Measurements from ENCODE around the gene PKD2L2. TPM values are rescaled to one million over a fixed set of nuclear protein-coding genes. Genes with fewer than 3 reads are reported as not detected.
"Not testable (repeated sequence)": the region's sequence is repeated elsewhere in the genome, so short reads cannot be mapped to it uniquely, and the experiment has no call there.

Gene PKD2L2
- not detected for polyA plus RNA-seq (2013, experiment 1 of 2)
- polyA plus RNA-seq (2013, experiment 2 of 2), result not detected

GRCh38 chr5:137888863-137889759, at the start of gene PKD2L2:
TSS of gene PKD2L2 (plus strand) at chr5:137889457. CDS start at chr5:137889492, 35 bp downstream.
- H3K27ac ChIP-seq (ENCODE audit: low read depth, low read length, severe bottlenecking), result peak within 1 kb of the TSS; percentile 62
- H3K4me1 ChIP-seq (ENCODE audit: control insufficient read depth, insufficient read depth, low read length, poor library complexity, severe bottlenecking), result no peaks in the 10 kb centered on the region
- 60 to 79% methylated on average over 53 to 57 of the region's 59 CpGs for WGBS, 2 experiments (ENCODE audit: insufficient coverage in 2 of 2)
- H3K4me3 ChIP-seq (ENCODE audit: extremely low read depth, insufficient read depth, low read length, poor library complexity, severe bottlenecking), result peak within 1 kb of the TSS; percentile 9
- no peaks in the 10 kb centered on the region for H3K36me3 ChIP-seq (ENCODE audit: control insufficient read depth, insufficient read depth, low read length)
- H3K9me3 ChIP-seq (ENCODE audit: control insufficient read depth, low read length), result no peaks in the 10 kb centered on the region

- Histone ChIP-seq H3K9me3 (ENCODE audit: control insufficient read depth, low read length) (no peaks in the 10 kb centered on the region), H3K36me3 (ENCODE audit: control insufficient read depth, insufficient read depth, low read length) (no peaks in the 10 kb centered on the region), H3K4me1 (ENCODE audit: control insufficient read depth, insufficient read depth, low read length, poor library complexity, severe bottlenecking) (peaks cover 6% of the 10 kb centered on the region), H3K4me3 (ENCODE audit: extremely low read depth, insufficient read depth, low read length, poor library complexity, severe bottlenecking) (no peak overlapping the region), H3K27ac (ENCODE audit: low read depth, low read length, severe bottlenecking) (no peak overlapping the region)
- WGBS, 2 experiments (ENCODE audit: insufficient coverage in 2 of 2), result 91 to 98% methylated on average over 2 to 4 of the region's 5 CpGs
Measured at GRCh38 chr5:137842296-137842695, 47.0 kb upstream of the PKD2L2 start.

GRCh38 chr5:137843676-137844299, 45.5 kb upstream of the PKD2L2 start:
- Histone ChIP-seq H3K4me3 (ENCODE audit: extremely low read depth, insufficient read depth, low read length, poor library complexity, severe bottlenecking) (no peak overlapping the region), H3K27ac (ENCODE audit: low read depth, low read length, severe bottlenecking) (no peak overlapping the region), H3K9me3 (ENCODE audit: control insufficient read depth, low read length) (no peaks in the 10 kb centered on the region), H3K4me1 (ENCODE audit: control insufficient read depth, insufficient read depth, low read length, poor library complexity, severe bottlenecking) (no peaks in the 10 kb centered on the region), H3K36me3 (ENCODE audit: control insufficient read depth, insufficient read depth, low read length) (no peaks in the 10 kb centered on the region)
- 72% methylated on average over 2 of the region's 4 CpGs; no CpG with 5 or more reads in 1 of the 2 experiments for WGBS, 2 experiments (ENCODE audit: insufficient coverage in 2 of 2)

DNA sequence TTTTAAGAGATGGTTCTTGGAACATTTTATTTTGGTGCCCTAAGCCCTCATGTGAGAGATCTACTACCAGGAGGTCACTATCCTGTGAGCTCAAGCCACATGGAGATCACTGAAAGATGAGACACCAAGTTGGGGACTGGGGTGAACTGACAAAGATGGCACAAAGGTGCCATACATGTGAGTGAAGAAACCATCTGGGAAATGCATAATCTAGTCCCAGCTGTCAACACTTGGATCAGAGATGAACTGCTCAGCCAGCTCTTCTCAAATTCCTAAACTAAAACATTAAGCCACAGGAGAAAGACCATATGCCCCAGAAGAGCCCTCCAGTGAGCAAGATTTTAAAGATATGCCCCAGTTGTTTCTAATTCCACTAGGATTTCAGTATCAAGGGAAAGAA, 43.8 kb upstream of the PKD2L2 start:
- Histone ChIP-seq H3K4me1 (ENCODE audit: control insufficient read depth, insufficient read depth, low read length, poor library complexity, severe bottlenecking) (no peaks in the 10 kb centered on the region), H3K36me3 (ENCODE audit: control insufficient read depth, insufficient read depth, low read length) (no peaks in the 10 kb centered on the region), H3K9me3 (ENCODE audit: control insufficient read depth, low read length) (no peaks in the 10 kb centered on the region), H3K4me3 (ENCODE audit: extremely low read depth, insufficient read depth, low read length, poor library complexity, severe bottlenecking) (no peak overlapping the region), H3K27ac (ENCODE audit: low read depth, low read length, severe bottlenecking) (no peak overlapping the region)

- H3K4me3 ChIP-seq (ENCODE audit: extremely low read depth, insufficient read depth, low read length, poor library complexity, severe bottlenecking), result no peak overlapping the region
- H3K27ac ChIP-seq (ENCODE audit: low read depth, low read length, severe bottlenecking), result no peak overlapping the region
- no peaks in the 10 kb centered on the region for H3K9me3 ChIP-seq (ENCODE audit: control insufficient read depth, low read length)
- H3K36me3 ChIP-seq (ENCODE audit: control insufficient read depth, insufficient read depth, low read length), result no peaks in the 10 kb centered on the region
- H3K4me1 ChIP-seq (ENCODE audit: control insufficient read depth, insufficient read depth, low read length, poor library complexity, severe bottlenecking), result no peaks in the 10 kb centered on the region
- 90 to 100% methylated on average over 4 to 6 of the region's 6 CpGs for WGBS, 2 experiments (ENCODE audit: insufficient coverage in 2 of 2)
Measured at GRCh38 chr5:137847687-137848086, 41.6 kb upstream of the PKD2L2 start.

DNA sequence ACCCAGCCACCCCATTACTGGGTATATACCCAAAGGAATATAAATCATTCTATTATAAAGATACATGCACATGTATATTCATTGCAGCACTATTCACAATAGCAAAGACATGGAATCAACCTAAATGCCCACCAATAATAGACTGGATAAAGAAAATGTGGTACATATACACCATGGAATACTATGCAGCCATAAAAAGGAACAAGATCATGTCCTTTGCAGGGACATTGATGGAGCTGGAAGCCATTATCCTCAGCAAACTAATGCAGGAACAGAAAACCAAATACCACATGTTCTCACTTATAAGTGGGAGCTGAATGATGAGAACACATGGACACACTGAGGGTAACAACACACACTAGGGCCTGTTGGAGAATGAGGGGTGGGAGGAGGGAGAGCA, 36.1 kb upstream of the PKD2L2 start:
- not testable (repeated sequence) for H3K4me3 ChIP-seq (ENCODE audit: extremely low read depth, insufficient read depth, low read length, poor library complexity, severe bottlenecking); H3K27ac ChIP-seq (ENCODE audit: low read depth, low read length, severe bottlenecking); H3K9me3 ChIP-seq (ENCODE audit: control insufficient read depth, low read length); H3K4me1 ChIP-seq (ENCODE audit: control insufficient read depth, insufficient read depth, low read length, poor library complexity, severe bottlenecking); H3K36me3 ChIP-seq (ENCODE audit: control insufficient read depth, insufficient read depth, low read length)

DNA sequence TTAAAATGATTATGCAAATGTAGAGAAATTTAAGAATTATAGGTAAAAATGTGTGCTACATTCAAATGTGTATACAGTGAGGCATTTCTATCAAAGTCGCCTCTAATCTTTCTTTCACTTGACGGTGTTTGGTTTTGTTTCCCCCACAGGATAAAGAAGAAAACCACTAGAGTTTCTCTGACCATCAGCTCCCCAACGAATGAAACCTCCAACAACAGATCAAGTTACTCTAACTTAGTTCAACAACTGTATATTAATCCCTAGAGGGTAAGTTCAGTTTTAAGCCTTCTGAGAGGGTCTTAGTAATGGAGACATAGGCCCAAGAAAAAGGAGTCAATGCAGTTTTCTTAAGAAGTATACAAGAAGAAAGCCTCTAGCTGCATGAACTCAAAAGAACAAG, 33.1 kb upstream of the PKD2L2 start:
- H3K27ac ChIP-seq (ENCODE audit: low read depth, low read length, severe bottlenecking), result no peak overlapping the region
- no peaks in the 10 kb centered on the region for H3K9me3 ChIP-seq (ENCODE audit: control insufficient read depth, low read length)
- H3K36me3 ChIP-seq (ENCODE audit: control insufficient read depth, insufficient read depth, low read length), result no peaks in the 10 kb centered on the region
- no peak overlapping the region for H3K4me3 ChIP-seq (ENCODE audit: extremely low read depth, insufficient read depth, low read length, poor library complexity, severe bottlenecking)
- 80 to 90% methylated on average over 2 of the region's 3 CpGs for WGBS, 2 experiments (ENCODE audit: insufficient coverage in 2 of 2)
- H3K4me1 ChIP-seq (ENCODE audit: control insufficient read depth, insufficient read depth, low read length, poor library complexity, severe bottlenecking), result no peaks in the 10 kb centered on the region

GRCh38 chr5:137856916-137857862, 32.1 kb upstream of the PKD2L2 start:
- no peaks in the 10 kb centered on the region for H3K36me3 ChIP-seq (ENCODE audit: control insufficient read depth, insufficient read depth, low read length)
- no peak overlapping the region for H3K4me3 ChIP-seq (ENCODE audit: extremely low read depth, insufficient read depth, low read length, poor library complexity, severe bottlenecking)
- WGBS, 2 experiments (ENCODE audit: insufficient coverage in 2 of 2), result 89 to 94% methylated on average over 4 to 5 of the region's 5 CpGs
- H3K9me3 ChIP-seq (ENCODE audit: control insufficient read depth, low read length), result no peaks in the 10 kb centered on the region
- no peaks in the 10 kb centered on the region for H3K4me1 ChIP-seq (ENCODE audit: control insufficient read depth, insufficient read depth, low read length, poor library complexity, severe bottlenecking)
- no peak overlapping the region for H3K27ac ChIP-seq (ENCODE audit: low read depth, low read length, severe bottlenecking)

- no peak overlapping the region for H3K4me3 ChIP-seq (ENCODE audit: extremely low read depth, insufficient read depth, low read length, poor library complexity, severe bottlenecking)
- H3K9me3 ChIP-seq (ENCODE audit: control insufficient read depth, low read length), result no peaks in the 10 kb centered on the region
- H3K27ac ChIP-seq (ENCODE audit: low read depth, low read length, severe bottlenecking), result no peak overlapping the region
- H3K4me1 ChIP-seq (ENCODE audit: control insufficient read depth, insufficient read depth, low read length, poor library complexity, severe bottlenecking), result no peaks in the 10 kb centered on the region
- H3K36me3 ChIP-seq (ENCODE audit: control insufficient read depth, insufficient read depth, low read length), result no peaks in the 10 kb centered on the region
- WGBS, 2 experiments (ENCODE audit: insufficient coverage in 2 of 2), result no CpG with 5 or more reads among the region's 3 CpGs
Measured at GRCh38 chr5:137858223-137858916, 30.9 kb upstream of the PKD2L2 start.

DNA sequence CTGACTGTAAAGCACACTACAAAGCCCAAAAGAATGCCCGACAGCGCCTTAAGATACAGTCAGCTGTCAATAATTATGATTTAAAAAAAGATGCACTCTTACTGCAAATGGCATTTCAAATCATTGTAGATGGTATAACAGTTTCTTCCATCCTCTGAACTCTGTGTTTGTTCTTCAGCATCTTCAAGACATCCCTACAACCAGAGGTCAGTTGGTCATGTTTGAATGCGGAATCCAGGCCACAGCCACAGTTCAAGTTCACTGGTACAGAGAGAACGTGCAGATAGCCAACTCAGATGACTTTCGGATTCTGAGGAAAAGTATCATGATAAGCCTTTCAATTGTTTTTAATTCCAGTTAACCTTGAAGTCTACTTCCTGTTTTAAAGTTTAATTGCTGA, 30.3 kb upstream of the PKD2L2 start:
- Histone ChIP-seq H3K36me3 (ENCODE audit: control insufficient read depth, insufficient read depth, low read length) (no peaks in the 10 kb centered on the region), H3K9me3 (ENCODE audit: control insufficient read depth, low read length) (no peaks in the 10 kb centered on the region), H3K27ac (ENCODE audit: low read depth, low read length, severe bottlenecking) (no peak overlapping the region), H3K4me1 (ENCODE audit: control insufficient read depth, insufficient read depth, low read length, poor library complexity, severe bottlenecking) (no peaks in the 10 kb centered on the region), H3K4me3 (ENCODE audit: extremely low read depth, insufficient read depth, low read length, poor library complexity, severe bottlenecking) (no peak overlapping the region)
- WGBS, 2 experiments (ENCODE audit: insufficient coverage in 2 of 2), result 93 to 94% methylated on average over 2 to 3 of the region's 5 CpGs

Data from mesodermal cell (in vitro differentiated cells).